Bone marrow (tissue), 2 donors: ENCODE measurements around the gene GREB1L.

ENCODE experiments used
- DNase-seq, 2 donors: peaks; one replicate each; lab custom pipeline; 2025; lab: John Stamatoyannopoulos, UW

The GREB1L gene

GRCh38 chr18:21449367-21450290, 207.6 kb downstream of the GREB1L start:
- no peak for DNase-seq

GRCh38 chr18:21450503-21450902, 208.5 kb downstream of the GREB1L start:
- no peak for DNase-seq

- no peak for DNase-seq
Measured at GRCh38 chr18:21450913-21451312, 208.9 kb downstream of the GREB1L start.

- no peak for DNase-seq
Measured at GRCh38 chr18:21451851-21452250, 209.8 kb downstream of the GREB1L start.

- no peak for DNase-seq
Measured at GRCh38 chr18:21452276-21452780, 210.3 kb downstream of the GREB1L start.

GRCh38 chr18:21452796-21453510, 210.9 kb downstream of the GREB1L start:
- no peak for DNase-seq

GRCh38 chr18:21453511-21453901, 211.5 kb downstream of the GREB1L start:
- DNase-seq = no peak

- no peak for DNase-seq
Measured at GRCh38 chr18:21454725-21455124, 212.7 kb downstream of the GREB1L start.

GRCh38 chr18:21456428-21457178, 214.6 kb downstream of the GREB1L start:
- no peak for DNase-seq

GRCh38 chr18:21457179-21457535, 215.1 kb downstream of the GREB1L start:
- DNase-seq = no peak

- DNase-seq = no peak
Measured at GRCh38 chr18:21458310-21458709, 216.3 kb downstream of the GREB1L start.

GRCh38 chr18:21458788-21459187, 216.8 kb downstream of the GREB1L start:
- no peak for DNase-seq

GRCh38 chr18:21459706-21460286, 217.8 kb downstream of the GREB1L start:
- no peak for DNase-seq

GRCh38 chr18:21461460-21461859, 219.4 kb downstream of the GREB1L start:
- no peak for DNase-seq

- no peak for DNase-seq
Measured at GRCh38 chr18:21463718-21464117, 221.7 kb downstream of the GREB1L start.

GRCh38 chr18:21468514-21469164, 226.6 kb downstream of the GREB1L start:
- DNase-seq = no peak

- no peak for DNase-seq
Measured at GRCh38 chr18:21472741-21473140, 230.7 kb downstream of the GREB1L start.

GRCh38 chr18:21474621-21475020, 232.6 kb downstream of the GREB1L start:
- no peak for DNase-seq

- no peak for DNase-seq
Measured at GRCh38 chr18:21479721-21480120, 237.7 kb downstream of the GREB1L start.

GRCh38 chr18:21481739-21482138, 239.7 kb downstream of the GREB1L start:
- DNase-seq = no peak

GRCh38 chr18:21483051-21483450, 241.0 kb downstream of the GREB1L start:
- no peak for DNase-seq
